Suppressor macrophage treated with lipopolysaccharide for 4 hours (primary cell): Measurements from ENCODE around the gene WNT3A.

ENCODE experiments used
- DNase-seq: peaks from one replicate; pipeline ENCODE4 v3.0.0-alpha.2; 2020

The WNT3A gene

GRCh38 chr1:228088586-228089498, 82.0 kb downstream of the WNT3A start:
- DNase-seq = peak; percentile 89

- DNase-seq = peak; percentile 61
These were observed 83.0 kb downstream of the WNT3A start for GRCh38 chr1:228089519-228090380.

GRCh38 chr1:228090613-228091081, 83.8 kb downstream of the WNT3A start:
- no peak for DNase-seq

GRCh38 chr1:228091084-228091483, 84.3 kb downstream of the WNT3A start:
- no peak for DNase-seq

GRCh38 chr1:228092342-228093049, 85.7 kb downstream of the WNT3A start:
- no peak for DNase-seq

- DNase-seq = no peak
These were observed 86.5 kb downstream of the WNT3A start for GRCh38 chr1:228093050-228093906.

- no peak for DNase-seq
These were observed 87.7 kb downstream of the WNT3A start for GRCh38 chr1:228094432-228095016.

GRCh38 chr1:228095161-228095560, 88.4 kb downstream of the WNT3A start:
- DNase-seq = no peak

GRCh38 chr1:228095938-228096337, 89.1 kb downstream of the WNT3A start:
- peak; percentile 52 for DNase-seq

GRCh38 chr1:228096416-228097332, 89.9 kb downstream of the WNT3A start:
- DNase-seq = no peak

- no peak for DNase-seq
These were observed 90.7 kb downstream of the WNT3A start for GRCh38 chr1:228097333-228098081.

GRCh38 chr1:228098323-228098931, 91.6 kb downstream of the WNT3A start:
- DNase-seq = no peak

GRCh38 chr1:228099331-228099732, 92.5 kb downstream of the WNT3A start:
- no peak for DNase-seq

- no peak for DNase-seq
These were observed 94.2 kb downstream of the WNT3A start for GRCh38 chr1:228100822-228101613.

GRCh38 chr1:228101614-228101993, 94.8 kb downstream of the WNT3A start:
- DNase-seq = no peak

- DNase-seq = peak; percentile 43
These were observed 95.4 kb downstream of the WNT3A start for GRCh38 chr1:228101994-228102790.
